Endothelial cell of umbilical vein (primary cell): Measurements from ENCODE around the gene MYD88. TPM values are rescaled to one million over a fixed set of nuclear protein-coding genes. Genes with fewer than 3 reads are reported as not detected.

Experiments used
- BruUV-seq: library from RNA; stranded (reverse); fragments of 400-500 nt; replicated peaks from 2 replicates; lab custom pipeline; 2021; lab: Mats Ljungman, UMichigan
- CTCF ChIA-PET: fragments of 300-600, 350-600 bp; sonication (Branson Sonifier 250); formaldehyde crosslinking; loops from one replicate; lab custom pipeline; 2021; ENCODE audit warnings: antibody characterized with exemption, inconsistent platforms; lab: Charles Lee
- POLR2A ChIA-PET: fragments of 300-600, 350-600 bp; sonication (Branson Sonifier 250); formaldehyde crosslinking; loops from one replicate; lab custom pipeline; 2021; ENCODE audit warnings: antibody characterized with exemption, inconsistent platforms; lab: Charles Lee
- DNase-seq: peaks from one replicate; pipeline ENCODE4 v3.0.0-alpha.2; 2011; ENCODE audit warnings: low read depth, low spot score
- FAIRE-seq: peaks from 2 replicates; lab custom pipeline; 2011; peaks lifted over from hg19 to GRCh38; lab: Jason Lieb, UNC
- H2AFZ ChIP-seq: 2 replicates; pipeline ENCODE4 v1.6.0; 2012; ENCODE audit warnings: low read depth, low read length, control low read depth, inconsistent platforms
- H3K27ac ChIP-seq: 2 replicates; pipeline ENCODE4 v1.5.1; 2011; ENCODE audit warnings: low read depth, mild to moderate bottlenecking, control low read depth, low read length, moderate library complexity; ENCODE audit not compliant: insufficient read depth
- H3K27me3 ChIP-seq, 2 experiments: 2 replicates each; pipeline versions ENCODE4 v1.6.0 to v1.6.1; 2011; ENCODE audit warnings: low read length in 2 of 2, mixed read lengths in 1 of 2; ENCODE audit not compliant: control insufficient read depth in 2 of 2, insufficient read depth in 2 of 2
- H3K36me3 ChIP-seq, 2 experiments: 2 replicates in 1 of 2; 3 replicates in 1 of 2; pipeline ENCODE4 v1.5.1; 2011; ENCODE audit warnings: low read length in 2 of 2, mild to moderate bottlenecking in 1 of 2, moderate library complexity in 1 of 2; ENCODE audit not compliant: control insufficient read depth in 2 of 2, insufficient read depth in 2 of 2; ENCODE audit errors: extremely low read depth in 1 of 2
- H3K4me1 ChIP-seq: 3 replicates; pipeline ENCODE4 v1.5.1; 2011; ENCODE audit warnings: mild to moderate bottlenecking, low read length; ENCODE audit not compliant: control insufficient read depth, insufficient read depth; ENCODE audit errors: extremely low read depth
- H3K4me2 ChIP-seq: 2 replicates; pipeline ENCODE4 v1.6.1; 2011; ENCODE audit warnings: low read length, control low read depth, mixed read lengths; ENCODE audit not compliant: insufficient read depth
- H3K4me3 ChIP-seq, 3 experiments: fragments of 200-600 bp in 1 of 3; sonication (generic), shearing (Covaris generic) in 1 of 3; replicated peaks in 1 of 3; 2 replicates each; pipeline ENCODE4 v1.5.1; 2011 to 2016; ENCODE audit warnings: control low read depth in 3 of 3, low read length in 3 of 3, mild to moderate bottlenecking in 2 of 3, inconsistent platforms in 1 of 3, low read depth in 1 of 3, moderate library complexity in 1 of 3; ENCODE audit not compliant: insufficient read depth in 1 of 3
- H3K79me2 ChIP-seq: 2 replicates; pipeline ENCODE4 v1.6.0; 2012; ENCODE audit warnings: low read length, inconsistent platforms; ENCODE audit not compliant: control insufficient read depth, insufficient read depth
- H3K9ac ChIP-seq: replicated peaks from 2 replicates; pipeline ENCODE3; 2011; ENCODE audit warnings: low read length, control low read depth; ENCODE audit not compliant: insufficient read depth; ENCODE audit errors: extremely low read depth
- H3K9me1 ChIP-seq: replicated peaks from 3 replicates; pipeline ENCODE4 v1.6.0; 2011; ENCODE audit warnings: mild to moderate bottlenecking, low read length; ENCODE audit not compliant: control insufficient read depth, insufficient read depth; ENCODE audit errors: extremely low read depth
- H3K9me3 ChIP-seq: replicated peaks from 2 replicates; pipeline ENCODE4 v1.5.1; 2012; ENCODE audit warnings: low read length, inconsistent platforms; ENCODE audit not compliant: control insufficient read depth, insufficient read depth
- H4K20me1 ChIP-seq: replicated peaks from 2 replicates; pipeline ENCODE3; 2011; ENCODE audit warnings: mild to moderate bottlenecking, low read length; ENCODE audit not compliant: control insufficient read depth, insufficient read depth; ENCODE audit errors: extremely low read depth
- EZH2 ChIP-seq: IDR thresholded peaks from 2 replicates; pipeline ENCODE4 v1.6.1; 2012; ENCODE audit warnings: borderline replicate concordance, low read depth, mild to moderate bottlenecking, moderate library complexity, low read length, inconsistent platforms; ENCODE audit not compliant: severe bottlenecking
- FOS ChIP-seq: IDR thresholded peaks from 2 replicates; pipeline ENCODE4 v1.6.1; 2011; ENCODE audit warnings: mild to moderate bottlenecking, low read length, moderate library complexity, borderline replicate concordance; ENCODE audit not compliant: insufficient read depth
- GATA2 ChIP-seq: IDR thresholded peaks from 2 replicates; pipeline ENCODE4 v1.7.0; 2011; ENCODE audit warnings: low read depth, mild to moderate bottlenecking, moderate library complexity, mixed read lengths, low read length; ENCODE audit not compliant: insufficient read length, insufficient read depth
- JUN ChIP-seq: IDR thresholded peaks from 2 replicates; pipeline ENCODE4 v1.6.1; 2011; ENCODE audit warnings: borderline replicate concordance, low read depth; ENCODE audit not compliant: insufficient read length, insufficient read depth
- MYC ChIP-seq: IDR thresholded peaks from one replicate; pipeline ENCODE4 v1.6.1; 2011; ENCODE audit warnings: mild to moderate bottlenecking, low read depth, low read length
- POLR2A ChIP-seq: IDR thresholded peaks from 2 replicates; pipeline ENCODE4 v1.6.1; 2012; ENCODE audit warnings: low read depth, mild to moderate bottlenecking, control low read depth, low read length
- POLR2AphosphoS5 ChIP-seq: IDR thresholded peaks from 2 replicates; pipeline ENCODE4 v1.6.1; 2012; ENCODE audit warnings: low read depth, mild to moderate bottlenecking, control low read depth, low read length, moderate library complexity; ENCODE audit not compliant: insufficient read depth
- dilution Hi-C: fragments of 300-500 bp; cut with MboI; formaldehyde crosslinking; loops from one replicate; pipeline ENCODE4 v1.15.0; 2019; ENCODE audit warnings: low sequenced_read_pairs; ENCODE audit not compliant: extremely low pct_ligation_motif_present
- intact Hi-C: fragments of 100-400 bp; cut with micrococcal nuclease; formaldehyde crosslinking; loops from one replicate; pipeline ENCODE4 v1.10.0; 2022
- polyA plus RNA-seq, 4 experiments: library from polyadenylated mRNA; depleted of rRNA in 3 of 4; stranded (reverse) in 3 of 4; unstranded in 1 of 4; fragments of >200 nt; gene quantifications; 2 replicates each; pipeline versions ENCODE4 v1.2.1 to v1.2.3, GENCODE V29; 2011 to 2012; ENCODE audit warnings: missing spikeins in 1 of 4
- total RNA-seq: library from RNA; stranded (reverse); gene quantifications from 2 replicates; pipeline ENCODE4 v1.2.3, GENCODE V29; 2021
- TF ChIP-seq, protein P1 (sequence below): IDR thresholded peaks from 2 replicates; pipeline ENCODE4 v1.6.1; 2011; ENCODE audit not compliant: insufficient read depth, insufficient read length
- TF ChIP-seq, protein P2 (sequence below), 2 donors: IDR thresholded peaks; 1 replicate in 1 of 2; 2 replicates in 1 of 2; pipeline ENCODE4 v1.5.1; 2011; ENCODE audit warnings: low read length in 2 of 2, mild to moderate bottlenecking in 2 of 2, moderate library complexity in 2 of 2, control low read depth in 1 of 2, inconsistent platforms in 1 of 2, low read depth in 1 of 2; ENCODE audit not compliant: insufficient read depth in 1 of 2; ENCODE audit errors: extremely low read depth in 1 of 2

MYD88 gene
- total and polyA plus RNA-seq, 2 donors (not counting 3 experiments of a cell fraction or from before 2014, with no cell fraction given), result 35.1 to 55.0 TPM

DNA sequence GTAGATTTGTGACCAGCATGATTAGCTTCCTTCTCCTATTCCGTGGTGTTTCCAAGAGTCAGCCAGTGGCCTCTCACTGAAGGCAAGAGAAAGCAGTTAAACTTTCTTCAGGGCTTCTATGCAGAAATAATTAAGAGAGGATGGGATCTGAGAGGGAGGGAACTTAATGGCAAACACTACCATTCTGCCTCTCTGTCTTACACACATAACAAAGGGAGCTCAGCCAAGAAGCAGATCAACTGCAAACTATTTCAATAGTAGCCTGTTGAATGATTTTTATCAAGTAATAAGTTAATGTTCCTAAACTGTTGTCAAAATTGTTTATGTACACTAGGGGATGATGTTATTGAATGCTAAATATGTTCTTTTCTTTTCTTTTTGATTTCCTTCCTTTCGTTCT, 38.7 kb downstream of the MYD88 start:
- Histone ChIP-seq H3K79me2 (peaks cover 62% of the 10 kb centered on the region), H3K27ac (no peak overlapping the region), H3K4me3 (no peak overlapping the region), H4K20me1 (peaks cover 6% of the 10 kb centered on the region), H3K9me3 (no peaks in the 10 kb centered on the region), H3K27me3 (no peaks in the 10 kb centered on the region), H2AFZ (no peak overlapping the region), H3K36me3 (no peaks in the 10 kb centered on the region), H3K4me1 (no peaks in the 10 kb centered on the region), H3K9me1 (no peaks in the 10 kb centered on the region), H3K9ac (no peak overlapping the region), H3K4me2 (no peak overlapping the region)
- no TSS peak for BruUV-seq
- DNase-seq (no peak), FAIRE-seq (peak; percentile 24)
- intact Hi-C loops, result no loop called here
- POLR2A ChIA-PET, result no interaction called here
- TF ChIP-seq POLR2AphosphoS5, result no peak
- no peak for TF ChIP-seq JUN
- no peak for TF ChIP-seq GATA2
- TF ChIP-seq, protein P1, sequence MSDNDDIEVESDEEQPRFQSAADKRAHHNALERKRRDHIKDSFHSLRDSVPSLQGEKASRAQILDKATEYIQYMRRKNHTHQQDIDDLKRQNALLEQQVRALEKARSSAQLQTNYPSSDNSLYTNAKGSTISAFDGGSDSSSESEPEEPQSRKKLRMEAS, result no peak
- TF ChIP-seq, protein P2, sequence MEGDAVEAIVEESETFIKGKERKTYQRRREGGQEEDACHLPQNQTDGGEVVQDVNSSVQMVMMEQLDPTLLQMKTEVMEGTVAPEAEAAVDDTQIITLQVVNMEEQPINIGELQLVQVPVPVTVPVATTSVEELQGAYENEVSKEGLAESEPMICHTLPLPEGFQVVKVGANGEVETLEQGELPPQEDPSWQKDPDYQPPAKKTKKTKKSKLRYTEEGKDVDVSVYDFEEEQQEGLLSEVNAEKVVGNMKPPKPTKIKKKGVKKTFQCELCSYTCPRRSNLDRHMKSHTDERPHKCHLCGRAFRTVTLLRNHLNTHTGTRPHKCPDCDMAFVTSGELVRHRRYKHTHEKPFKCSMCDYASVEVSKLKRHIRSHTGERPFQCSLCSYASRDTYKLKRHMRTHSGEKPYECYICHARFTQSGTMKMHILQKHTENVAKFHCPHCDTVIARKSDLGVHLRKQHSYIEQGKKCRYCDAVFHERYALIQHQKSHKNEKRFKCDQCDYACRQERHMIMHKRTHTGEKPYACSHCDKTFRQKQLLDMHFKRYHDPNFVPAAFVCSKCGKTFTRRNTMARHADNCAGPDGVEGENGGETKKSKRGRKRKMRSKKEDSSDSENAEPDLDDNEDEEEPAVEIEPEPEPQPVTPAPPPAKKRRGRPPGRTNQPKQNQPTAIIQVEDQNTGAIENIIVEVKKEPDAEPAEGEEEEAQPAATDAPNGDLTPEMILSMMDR (IDR thresholded peaks at IDR 0.05; ENCODE audit: extremely low read depth in 1 of 2, insufficient read depth in 1 of 2, low read depth in 1 of 2, low read length in 2 of 2), result no peak
- no peak for TF ChIP-seq EZH2
- no peak for TF ChIP-seq POLR2A
- no peak for TF ChIP-seq MYC
- no peak for TF ChIP-seq FOS
- dilution Hi-C loops, result no loop called here
- CTCF ChIA-PET, result interaction anchor here (0.9 kb wide), 1 partner anchor 12 kb away, joined by 4 read pairs; the partner anchor contains the start of gene OXSR1
